Stimulated activated CD4-positive, alpha-beta T cell treated with anti-CD3 and anti-CD28 coated beads, Interleukin-1b, Interleukin-23, amount 100 ng/mL, for 24 hours (primary cell): ENCODE data around the gene THADA.
"Not testable (repeated sequence)": the region's sequence is repeated elsewhere in the genome, so short reads cannot be mapped to it uniquely, and the experiment has no call there.

Experiments used
- DNase-seq, 4 experiments: peaks; one replicate each; pipeline ENCODE4 v3.0.0-alpha.2; 2020; ENCODE audit warnings: low read depth in 4 of 4, low spot score in 1 of 4

THADA gene

DNA sequence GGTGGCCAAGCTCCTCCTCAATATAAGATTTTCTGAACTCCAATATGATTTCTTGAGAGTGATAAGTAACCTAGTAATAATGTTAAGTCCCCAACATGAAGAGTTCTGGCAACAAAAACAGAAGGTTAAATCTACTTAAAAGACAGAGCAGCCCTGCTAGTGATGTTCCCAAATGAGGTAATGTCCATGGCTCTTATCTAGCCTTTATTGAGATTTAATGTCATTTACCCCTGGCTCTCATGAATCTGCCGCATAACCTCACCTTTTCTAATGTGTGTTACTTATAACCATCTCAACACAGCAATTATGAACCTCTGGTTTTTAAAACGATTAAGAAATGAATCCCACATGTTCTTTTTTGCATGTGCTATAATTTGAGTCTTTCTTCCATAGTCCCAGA, 201.9 kb downstream of the THADA start:
- no peak for DNase-seq

DNA sequence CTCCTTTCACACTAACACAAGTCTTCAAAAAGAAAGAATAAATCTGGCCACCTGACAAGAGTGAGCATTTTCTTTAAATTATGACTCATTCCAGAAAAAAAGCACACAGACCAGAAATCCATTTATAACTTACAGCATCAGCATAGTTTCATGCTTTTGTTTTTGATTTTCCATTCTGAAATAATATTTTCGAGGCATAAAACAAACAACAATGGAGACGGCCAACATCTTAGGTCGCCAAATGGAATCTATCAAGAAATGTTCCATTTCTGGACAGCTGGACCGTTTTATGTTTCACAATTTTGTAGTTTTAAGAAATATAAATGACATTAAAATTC, 204.0 kb downstream of the THADA start:
- no peak for DNase-seq

DNA sequence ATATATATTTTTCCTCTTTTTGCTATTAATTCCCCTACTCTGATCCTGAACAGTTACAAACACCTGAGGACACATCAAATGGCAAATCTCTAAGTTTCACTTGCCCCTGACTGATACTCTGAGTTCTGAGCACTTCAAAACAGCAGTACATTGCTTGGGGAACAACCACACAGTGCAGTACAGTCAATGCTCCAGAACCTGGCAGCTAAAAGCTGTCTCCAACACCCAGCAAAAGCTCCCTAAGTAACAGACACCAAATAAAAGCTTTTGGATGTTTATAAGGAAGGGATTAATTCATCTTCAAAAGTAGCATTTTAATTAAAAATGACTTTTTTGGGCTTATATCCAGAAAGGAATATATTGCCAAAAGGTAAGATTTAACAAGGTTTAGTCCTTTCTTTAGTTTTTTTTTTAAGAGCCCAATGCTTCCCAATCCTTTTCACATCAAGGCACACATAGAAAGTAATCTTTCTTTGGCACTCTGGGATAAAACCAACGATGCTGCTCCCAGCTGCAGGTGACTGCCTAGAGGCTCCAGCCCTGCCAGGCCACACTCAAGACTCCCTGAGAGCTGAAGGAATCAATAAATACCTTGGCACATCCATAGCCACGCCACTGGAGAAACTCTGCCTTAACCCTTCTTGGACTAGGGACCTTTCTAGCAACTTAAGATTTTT, 204.5 kb downstream of the THADA start:
- DNase-seq: no peak

DNA sequence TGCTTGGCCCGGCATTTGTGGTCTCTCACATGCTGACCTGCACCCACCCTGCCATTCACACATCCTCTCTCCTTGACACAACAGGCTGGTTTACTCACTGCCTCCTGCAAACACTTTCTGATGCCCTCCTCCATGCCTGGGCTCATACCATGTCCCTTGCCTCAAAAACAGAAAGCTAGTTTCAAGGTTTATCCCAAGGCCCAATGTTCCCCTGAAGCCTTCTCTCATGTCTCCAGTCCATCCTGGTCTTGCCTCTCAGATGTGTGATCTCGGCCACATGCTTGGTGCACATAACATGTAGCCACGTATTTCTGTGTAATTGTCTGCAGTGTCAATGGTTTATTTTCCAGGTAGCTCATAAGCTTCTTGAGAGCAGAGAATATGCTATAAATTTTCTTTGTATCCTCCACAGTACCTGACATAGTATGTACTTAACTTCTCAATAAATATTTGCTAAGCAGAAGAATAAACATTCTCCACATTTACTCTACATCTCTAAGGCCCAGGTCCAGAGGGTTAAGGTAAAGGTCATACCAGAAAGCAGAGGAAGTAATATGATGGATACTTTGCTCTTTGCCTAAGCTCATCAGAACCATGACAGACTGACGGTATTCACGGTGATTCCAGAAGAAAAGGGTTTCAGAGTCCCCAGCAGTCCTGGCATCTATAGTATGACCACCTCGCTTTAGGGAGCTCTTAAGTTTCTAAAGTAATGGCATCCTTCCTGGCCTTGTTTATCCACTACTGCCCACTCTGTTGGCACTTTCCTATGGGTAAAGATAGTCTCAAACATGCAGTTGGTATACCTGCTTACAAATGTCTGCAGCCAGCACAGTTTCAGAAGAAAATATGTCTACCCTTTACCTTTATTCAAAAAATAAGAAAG, 206.0 kb downstream of the THADA start:
- no peak for DNase-seq

DNA sequence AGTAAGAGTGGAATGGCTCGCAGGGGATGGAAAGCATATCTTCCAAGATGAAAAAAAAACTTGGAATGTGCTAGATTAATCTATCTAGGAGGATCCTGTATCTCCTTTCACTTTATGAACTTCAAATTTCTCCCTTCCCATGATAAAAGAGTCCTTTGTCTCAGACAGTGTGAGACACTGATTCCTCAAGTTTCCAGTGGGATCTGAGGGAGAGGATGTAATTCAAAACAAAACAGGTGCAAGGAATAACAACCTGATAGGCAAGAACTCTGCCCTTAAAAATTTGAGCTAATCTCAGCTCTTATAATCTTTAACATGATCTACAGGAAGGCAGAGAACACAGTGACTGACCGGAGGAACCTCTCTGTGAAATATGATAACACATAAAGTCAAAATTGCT, 207.5 kb downstream of the THADA start:
- DNase-seq: no peak

DNA sequence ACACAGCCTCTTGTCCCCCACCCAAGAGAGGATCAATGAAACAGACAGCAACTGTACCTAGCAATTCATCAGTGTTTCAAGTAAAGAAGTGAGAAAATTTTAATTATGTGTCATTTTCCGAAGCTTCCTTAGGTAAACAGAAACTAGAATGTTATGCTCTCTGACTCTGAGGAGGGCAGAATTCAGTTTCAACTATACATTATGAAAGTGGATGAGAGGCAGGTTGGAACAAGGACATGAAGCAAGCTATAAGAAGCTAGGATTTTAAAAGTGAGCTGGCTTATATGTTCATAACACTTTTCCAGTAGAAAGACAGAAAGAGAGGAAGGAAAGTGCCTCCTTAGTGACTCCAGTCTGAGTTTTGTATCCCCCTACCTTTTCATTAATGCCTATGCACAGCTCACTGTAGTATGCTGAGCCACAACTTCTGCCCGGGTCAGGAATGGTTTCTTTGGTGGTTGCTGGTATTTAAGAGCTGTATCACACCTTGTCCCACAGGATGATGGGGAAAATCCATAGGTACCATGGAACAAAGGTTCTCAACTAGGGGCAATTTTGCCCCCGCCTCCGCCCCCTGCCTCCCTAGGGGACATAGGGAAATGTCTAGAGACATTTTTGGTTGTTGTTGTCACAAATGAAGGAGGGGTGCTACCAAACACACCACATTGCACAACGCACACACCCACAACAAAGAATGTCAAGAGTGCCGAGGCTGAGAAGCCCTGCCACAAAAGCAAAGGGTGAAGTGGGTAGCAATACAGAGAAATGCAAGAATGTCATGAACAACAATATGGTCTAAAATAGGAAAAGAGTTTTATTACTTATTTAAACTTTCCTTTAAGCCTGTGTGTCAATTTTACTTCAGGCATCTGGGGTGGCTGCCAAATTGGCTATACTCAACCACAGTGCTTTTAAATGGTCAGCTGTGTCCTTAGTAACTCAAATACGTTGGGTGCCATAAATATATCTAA, 208.5 kb downstream of the THADA start:
- no peak for DNase-seq

DNA sequence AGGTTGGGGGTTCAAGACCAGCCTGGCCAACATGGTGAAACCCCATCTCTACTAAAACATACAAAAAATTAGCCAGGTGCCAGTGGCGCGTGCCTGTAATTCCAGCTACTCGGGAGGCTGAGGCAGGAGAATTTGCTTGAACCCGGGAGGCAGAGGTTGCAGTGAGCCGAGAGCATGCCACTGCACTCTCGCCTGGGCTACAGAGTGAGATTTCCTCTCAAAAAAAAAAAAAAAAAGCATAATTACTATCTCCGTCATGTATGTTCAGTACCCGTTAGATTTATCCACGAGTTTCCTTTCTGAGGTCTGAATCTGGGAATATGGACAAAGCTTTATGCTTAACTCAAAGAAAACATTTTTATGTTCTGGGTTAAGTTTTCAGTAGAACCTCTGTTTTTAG, 209.2 kb downstream of the THADA start:
- DNase-seq: not testable (repeated sequence)

DNA sequence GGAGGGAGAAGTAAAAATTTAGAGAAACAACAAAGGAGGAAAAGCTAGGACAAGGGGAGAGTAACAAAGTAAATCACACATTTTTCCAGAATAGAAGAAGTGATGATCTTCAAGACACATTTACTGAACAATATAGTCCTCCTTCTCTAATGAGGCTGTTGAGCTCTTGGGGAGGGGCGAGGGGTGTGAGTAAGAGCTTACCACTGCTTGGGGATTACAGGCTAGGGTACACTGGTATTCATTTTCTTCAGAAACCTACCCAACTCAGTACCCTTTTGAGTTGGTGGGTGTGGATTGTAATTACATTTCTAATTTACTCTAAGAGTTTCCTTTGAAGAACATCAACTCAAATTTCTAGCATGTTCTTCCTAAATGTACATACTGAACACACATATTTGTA, 211.7 kb downstream of the THADA start:
- DNase-seq: no peak

DNA sequence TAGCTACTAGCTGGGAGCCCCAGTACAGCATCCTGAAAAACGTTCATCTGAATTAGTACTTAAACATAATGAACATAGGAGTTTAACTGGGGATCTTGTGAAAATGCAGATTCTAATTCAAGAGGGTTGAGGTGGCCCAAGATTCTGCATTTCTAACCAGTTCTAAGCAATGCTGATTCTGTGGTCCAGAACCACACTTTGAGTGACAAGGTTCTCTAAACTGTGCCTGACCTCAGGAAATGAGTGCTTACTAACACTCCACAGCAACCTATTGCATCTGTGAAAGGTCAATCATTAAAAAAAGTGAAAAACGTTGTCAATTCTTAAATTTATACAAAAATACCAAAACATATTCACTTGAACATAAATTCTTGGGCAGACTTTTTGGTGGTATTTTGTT, 212.3 kb downstream of the THADA start:
- no peak for DNase-seq

DNA sequence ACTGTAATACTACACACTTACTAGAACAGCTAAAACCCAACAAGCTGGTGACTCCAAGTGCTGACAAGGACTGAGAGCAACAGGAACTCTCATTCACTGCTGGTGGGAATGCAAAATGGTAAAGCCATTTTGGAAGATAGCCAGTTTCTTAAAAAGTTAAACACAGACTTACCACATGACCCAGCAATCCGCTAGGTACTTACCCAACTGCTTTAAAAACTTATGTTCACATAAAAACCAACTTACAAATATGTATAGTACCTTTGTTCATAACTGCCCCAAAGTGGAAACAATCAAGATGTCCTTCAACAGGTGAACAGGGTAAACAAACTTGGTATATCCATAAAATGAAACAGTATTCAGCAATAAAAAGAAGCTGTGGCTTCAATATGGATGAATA, 216.3 kb downstream of the THADA start:
- DNase-seq: no peak

DNA sequence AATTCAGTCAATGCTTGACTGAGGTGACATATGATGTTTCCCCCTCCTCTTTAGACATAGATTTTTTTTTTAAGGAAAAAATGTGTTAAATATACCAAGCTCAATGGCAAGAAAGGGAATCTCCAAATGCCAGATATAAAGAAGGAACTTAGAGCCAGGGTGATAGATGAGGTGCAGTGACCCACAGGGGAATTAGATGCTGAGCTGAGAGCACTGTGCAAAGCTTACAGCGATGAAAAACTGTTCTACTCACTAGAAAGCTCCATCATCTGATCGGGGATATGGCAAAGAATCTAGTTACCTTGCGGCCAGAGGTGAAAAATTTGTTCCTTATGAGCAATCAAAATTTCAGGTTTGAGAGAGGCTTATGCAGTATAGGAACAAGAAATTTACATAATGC, 218.5 kb downstream of the THADA start:
- no peak for DNase-seq

DNA sequence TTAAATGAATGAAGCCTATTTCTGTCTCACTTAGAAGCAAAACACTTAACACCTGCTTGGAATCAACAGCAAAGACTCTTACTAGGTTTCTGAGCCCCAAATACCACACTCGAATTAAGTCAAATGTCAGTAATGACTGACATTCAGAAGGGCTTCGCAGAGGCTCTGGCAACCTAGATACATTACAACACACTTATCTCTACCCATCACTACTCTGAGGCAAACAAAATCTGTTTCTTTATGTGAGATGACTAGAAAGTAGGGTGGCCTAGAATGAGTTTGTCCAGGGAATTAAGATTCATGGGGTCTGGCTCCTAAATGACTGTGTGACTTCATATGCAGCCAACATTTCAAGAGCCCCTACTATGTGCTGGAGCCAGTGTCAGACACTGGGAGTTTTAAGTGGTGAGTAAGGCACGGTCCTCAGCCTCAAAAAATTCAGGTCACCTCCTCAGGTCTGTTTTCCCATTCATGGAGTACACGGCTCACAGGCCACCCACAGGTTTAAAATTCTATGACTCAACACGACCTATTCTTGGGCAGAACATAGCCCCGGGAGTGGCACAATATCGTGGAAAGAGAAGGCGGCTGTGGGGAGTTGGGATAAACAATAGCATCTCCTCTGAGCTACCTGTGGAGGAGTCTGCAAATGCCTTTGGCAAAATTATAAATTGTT, 219.2 kb downstream of the THADA start:
- no peak for DNase-seq

DNA sequence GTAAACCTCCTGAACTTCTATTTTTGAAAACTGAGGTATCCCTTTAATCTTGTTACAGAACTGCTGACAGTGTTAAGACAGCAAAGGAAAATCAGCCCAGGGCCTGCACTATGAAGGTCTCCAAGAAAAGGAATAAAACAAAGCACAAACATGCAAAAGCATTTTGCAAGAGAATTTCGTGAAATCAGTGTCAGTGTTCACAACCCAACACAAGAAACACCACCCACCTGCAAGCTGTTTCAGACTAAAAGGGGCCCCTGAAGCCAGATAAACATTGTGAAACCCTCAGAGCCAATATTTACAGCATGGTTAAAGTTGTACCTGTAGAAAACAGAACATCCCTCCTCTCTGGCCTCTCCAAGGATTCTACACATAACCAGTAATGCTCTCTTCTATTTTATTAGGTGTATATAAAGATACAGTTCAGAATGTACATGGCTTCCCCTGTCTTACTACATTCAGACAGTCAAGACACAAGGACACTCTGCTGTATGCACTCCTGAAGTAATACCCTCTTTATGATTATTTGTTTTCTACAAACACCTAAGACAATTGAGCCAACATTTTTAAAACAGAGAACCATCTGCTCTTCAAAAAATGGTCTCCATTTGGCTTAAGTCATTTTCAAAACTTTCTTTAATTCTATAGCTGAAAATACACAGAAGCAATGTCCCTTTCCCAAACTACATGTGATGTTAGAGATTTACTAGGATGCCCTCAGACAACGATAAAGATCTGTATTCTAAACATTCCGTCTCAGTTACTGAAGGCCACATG, 219.9 kb downstream of the THADA start:
- DNase-seq: no peak

DNA sequence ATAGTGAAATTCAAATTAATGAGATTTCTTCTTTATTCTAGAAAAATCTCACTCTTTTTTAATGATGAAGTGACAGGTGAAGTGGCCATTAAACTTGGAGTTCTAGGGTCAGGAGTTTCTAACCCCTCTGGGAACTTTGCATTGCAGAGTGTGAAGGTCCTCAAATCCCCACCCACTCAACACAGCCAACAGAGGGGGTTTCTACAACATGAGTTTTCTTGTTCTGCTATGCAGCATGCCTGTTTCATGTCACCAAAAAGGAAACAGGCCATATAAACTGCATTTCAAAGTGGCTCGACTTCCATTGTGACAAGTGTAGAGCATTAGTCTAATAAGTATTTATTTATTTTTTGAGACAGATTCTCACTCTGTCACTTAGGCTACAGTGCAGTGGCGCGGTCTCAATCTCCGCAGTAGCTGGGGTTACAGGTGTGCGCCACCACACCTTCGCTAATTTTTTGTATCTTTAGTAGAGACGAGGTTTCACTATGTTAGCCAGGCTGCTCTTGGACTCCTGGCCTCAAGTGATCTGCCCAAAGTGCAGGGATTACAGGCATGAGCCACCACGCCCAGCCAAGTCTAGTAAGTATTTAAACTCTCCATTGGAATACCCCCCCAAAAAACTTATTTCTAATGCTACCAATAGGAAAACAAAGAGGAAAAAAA, 223.3 kb downstream of the THADA start:
- DNase-seq: no peak

DNA sequence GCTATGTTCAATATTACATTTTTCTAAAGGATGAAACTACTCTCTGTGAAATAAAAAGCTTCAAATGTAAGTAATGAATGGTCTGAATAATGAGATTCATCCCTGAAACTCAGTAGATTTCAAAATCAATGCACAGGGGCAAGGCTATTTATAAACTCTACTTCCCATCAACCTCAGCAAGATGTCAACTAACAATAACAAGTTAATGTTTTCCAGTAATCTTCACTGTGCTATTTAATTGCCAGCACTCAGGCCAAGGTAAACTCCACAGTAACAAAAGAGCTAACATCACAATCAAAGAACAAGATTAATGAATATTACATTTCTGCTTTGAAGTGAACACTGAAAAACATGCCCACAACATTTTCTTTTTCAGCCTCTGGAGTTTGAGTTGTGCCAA, 225.1 kb downstream of the THADA start:
- no peak for DNase-seq

DNA sequence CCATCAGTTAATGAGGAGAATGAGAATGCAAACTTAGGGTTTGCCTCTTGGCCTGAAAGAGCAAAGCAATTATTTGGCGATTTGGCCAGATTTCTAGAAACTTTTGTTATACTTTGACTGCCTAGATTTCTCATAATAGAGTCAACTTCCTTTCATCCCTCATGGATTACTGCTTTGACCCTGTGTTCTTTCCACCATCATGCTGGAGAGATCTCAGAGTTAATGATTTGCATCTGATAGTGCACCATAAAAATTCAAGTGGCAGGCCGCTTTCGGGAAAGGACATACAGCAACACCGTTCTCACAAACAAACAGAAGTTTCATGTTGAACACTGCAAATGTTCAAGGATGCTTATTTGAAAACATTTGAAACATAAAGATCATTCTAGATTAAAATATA, 225.7 kb downstream of the THADA start:
- no peak for DNase-seq

DNA sequence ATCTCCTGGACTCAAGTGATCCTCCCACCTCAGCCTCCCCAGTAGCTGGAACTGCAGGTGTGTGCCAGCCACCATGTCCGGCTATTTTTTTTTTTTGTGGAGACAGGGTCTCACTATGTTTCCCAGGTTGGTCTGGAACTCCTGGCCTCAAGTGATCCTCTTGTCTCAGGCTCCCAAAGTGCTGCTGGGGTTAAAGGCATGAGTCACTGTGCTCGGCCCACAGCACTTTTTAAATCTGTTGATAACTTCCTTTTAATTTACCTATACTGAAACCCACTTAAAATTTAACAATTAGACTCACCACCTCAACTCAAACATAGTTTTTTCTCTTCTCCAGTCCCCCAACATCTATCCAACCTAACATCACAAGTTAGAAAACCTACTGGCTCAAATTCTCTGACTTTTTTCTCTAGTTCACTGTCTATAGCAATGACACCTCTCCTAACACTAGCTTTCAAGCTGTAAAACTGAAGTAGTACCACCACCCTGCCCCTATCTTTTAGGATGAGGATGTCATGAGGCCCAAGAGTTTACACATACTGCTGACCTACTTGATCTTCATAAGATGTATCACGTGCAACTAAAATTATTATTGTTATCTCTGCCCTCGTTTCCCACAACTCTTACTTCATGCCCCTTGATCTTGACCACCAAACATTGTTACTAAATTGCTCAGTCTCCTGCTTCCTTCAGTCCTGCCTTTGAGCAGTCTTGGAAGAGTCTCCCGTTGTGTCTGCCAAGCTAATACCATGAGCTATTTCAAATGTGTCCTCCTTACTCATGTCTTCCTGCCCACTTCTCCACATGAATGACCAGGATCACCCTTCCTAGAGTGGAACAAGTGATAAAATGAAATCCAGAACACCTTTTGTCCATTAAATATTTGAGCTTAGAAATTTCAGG, 227.1 kb downstream of the THADA start:
- DNase-seq: no peak

DNA sequence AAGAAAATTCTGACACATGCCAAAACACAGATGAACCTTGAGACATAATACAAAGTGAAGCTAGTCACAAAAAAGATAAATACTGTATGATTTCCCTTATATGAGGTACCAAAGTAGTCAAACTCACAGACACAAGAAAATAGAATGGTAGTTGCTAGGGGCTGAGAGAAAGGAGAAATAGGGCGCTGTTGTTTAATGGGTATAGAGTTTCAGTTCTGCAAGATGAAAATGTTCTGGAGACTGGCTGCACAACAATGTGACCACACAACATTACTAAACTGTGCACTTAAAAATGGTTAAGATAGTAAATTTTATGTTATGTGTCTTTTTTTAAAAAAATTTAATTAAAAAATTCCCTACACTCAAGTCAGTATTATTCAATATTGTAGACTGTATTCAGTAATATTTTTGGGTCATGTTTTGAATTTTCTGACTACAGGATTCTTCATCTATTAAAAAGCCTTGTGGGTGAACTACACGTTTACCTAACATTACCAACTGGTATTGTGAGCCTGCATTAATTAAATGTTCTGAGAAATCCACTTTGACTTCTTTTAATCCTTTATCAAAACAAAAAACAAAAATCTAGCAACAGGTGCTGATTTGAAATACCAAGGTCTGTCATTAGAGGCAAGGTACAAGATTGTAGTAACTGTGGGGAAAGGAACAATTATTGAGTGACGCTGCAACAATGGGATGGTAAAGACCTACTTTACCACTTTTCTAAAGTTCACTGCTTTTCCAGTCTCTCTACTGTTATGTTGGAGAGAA, 228.6 kb downstream of the THADA start:
- no peak for DNase-seq
